Smooth muscle cell (in vitro differentiated cells): Measurements from ENCODE around the gene DDHD1. TPM values are rescaled to one million over a fixed set of nuclear protein-coding genes. Genes with fewer than 3 reads are reported as not detected.

Experiments used
- DNase-seq: peaks from one replicate; lab custom pipeline; 2025; ENCODE audit not compliant: unreplicated experiment; lab: John Stamatoyannopoulos, UW
- H2AFZ ChIP-seq: fragments of 200-600 bp; sonication (generic); 2 replicates; pipeline ENCODE4 v1.6.0; 2016; ENCODE audit warnings: antibody characterized with exemption, low read depth, mild to moderate bottlenecking
- H3F3A ChIP-seq: fragments of 200-600 bp; sonication (generic); 2 replicates; pipeline ENCODE4 v1.6.0; 2017; ENCODE audit warnings: antibody characterized with exemption, low read depth
- H3K27ac ChIP-seq: fragments of 200-600 bp; sonication (generic); 2 replicates; pipeline ENCODE4 v1.5.1; 2016; ENCODE audit warnings: low read depth, mild to moderate bottlenecking
- H3K27me3 ChIP-seq: fragments of 200-600 bp; sonication (generic); 2 replicates; pipeline ENCODE4 v1.6.1; 2016; ENCODE audit warnings: low read depth, mild to moderate bottlenecking
- H3K36me3 ChIP-seq: fragments of 200-600 bp; sonication (generic); 2 replicates; pipeline ENCODE4 v1.5.1; 2016; ENCODE audit warnings: low read depth
- H3K4me1 ChIP-seq: fragments of 200-600 bp; sonication (generic); 2 replicates; pipeline ENCODE4 v1.5.1; 2016; ENCODE audit warnings: low read depth
- H3K4me2 ChIP-seq: fragments of 200-600 bp; sonication (generic); 2 replicates; pipeline ENCODE4 v1.6.0; 2016; ENCODE audit warnings: mild to moderate bottlenecking
- H3K4me3 ChIP-seq: fragments of 200-600 bp; sonication (generic); 2 replicates; pipeline ENCODE4 v1.5.1; 2016; ENCODE audit warnings: mild to moderate bottlenecking
- H3K79me2 ChIP-seq: fragments of 200-600 bp; sonication (generic); 2 replicates; pipeline ENCODE4 v1.6.0; 2016; ENCODE audit warnings: low read depth, mild to moderate bottlenecking
- H3K9ac ChIP-seq: fragments of 200-600 bp; sonication (generic); 2 replicates; pipeline ENCODE4 v1.6.0; 2016; ENCODE audit warnings: low read depth
- H3K9me3 ChIP-seq: fragments of 200-600 bp; sonication (generic); replicated peaks from 2 replicates; pipeline ENCODE4 v1.5.1; 2016; ENCODE audit warnings: low read depth
- H4K20me1 ChIP-seq: fragments of 200-600 bp; sonication (generic); 2 replicates; pipeline ENCODE4 v1.6.0; 2016; ENCODE audit warnings: low read depth
- CTCF ChIP-seq: fragments of 200-600 bp; sonication (generic); IDR thresholded peaks from 2 replicates; pipeline ENCODE4 v1.5.1; 2017; ENCODE audit warnings: borderline replicate concordance, mild to moderate bottlenecking, antibody characterized with exemption; ENCODE audit not compliant: insufficient read depth, poor library complexity, severe bottlenecking
- WGBS: methylation state at CpG from one replicate; pipeline ENCODE4 v1.1.7; 2016; ENCODE audit warnings: low lambda C conversion rate; 5-methylcytosine and 5-hydroxymethylcytosine counted together
- polyA plus RNA-seq: library from polyadenylated mRNA; unstranded; fragments of >200 nt; fragmentation: Nextera tagmentation; extraction: Ambion mirVana; gene quantifications from 2 replicates; pipeline ENCODE4 v1.2.1, GENCODE V29; 2016
- total RNA-seq: library from RNA; depleted of rRNA; stranded (reverse); fragments of >200 nt; gene quantifications from 2 replicates; pipeline ENCODE4 v1.2.3, GENCODE V29; 2014

Gene DDHD1
- total and polyA plus RNA-seq, 2 experiments from 2014 or later, result 4.0 to 7.8 TPM

- no peak for DNase-seq
- Histone ChIP-seq H3K4me1 (peaks cover 21% of the 10 kb centered on the region), H4K20me1 (no peaks in the 10 kb centered on the region), H3K36me3 (no peaks in the 10 kb centered on the region), H3K27ac (no peak overlapping the region), H3K9ac (no peak overlapping the region), H3K27me3 (no peaks in the 10 kb centered on the region), H3F3A (no peaks in the 10 kb centered on the region), H3K9me3 (no peaks in the 10 kb centered on the region), H3K79me2 (no peaks in the 10 kb centered on the region), H2AFZ (no peak overlapping the region), H3K4me2 (no peak overlapping the region), H3K4me3 (no peak overlapping the region)
- WGBS, result 92% methylated on average over 4 of the region's 4 CpGs
- TF ChIP-seq CTCF, result no peak
These were observed 22.3 kb upstream of the DDHD1 start for GRCh38 chr14:53175375-53175774.

GRCh38 chr14:53174918-53175317, 21.8 kb upstream of the DDHD1 start:
- Histone ChIP-seq H4K20me1 (no peaks in the 10 kb centered on the region), H2AFZ (peak overlapping the region; percentile 12), H3F3A (no peaks in the 10 kb centered on the region), H3K27ac (no peak overlapping the region), H3K9me3 (no peaks in the 10 kb centered on the region), H3K4me3 (no peak overlapping the region), H3K4me2 (no peak overlapping the region), H3K79me2 (no peaks in the 10 kb centered on the region), H3K36me3 (no peaks in the 10 kb centered on the region), H3K9ac (no peak overlapping the region), H3K27me3 (no peaks in the 10 kb centered on the region), H3K4me1 (peaks cover 16% of the 10 kb centered on the region)
- no peak for TF ChIP-seq CTCF
- WGBS, result 57% methylated on average over 4 of the region's 4 CpGs
- no peak for DNase-seq

- no peak overlapping the region for H3K4me2 ChIP-seq
- no peak overlapping the region for H3K27ac ChIP-seq
- H3K9ac ChIP-seq, result no peak overlapping the region
- TF ChIP-seq CTCF, result no peak
- no peaks in the 10 kb centered on the region for H3K4me1 ChIP-seq
- no peaks in the 10 kb centered on the region for H3K9me3 ChIP-seq
- H3K36me3 ChIP-seq, result no peaks in the 10 kb centered on the region
- no peaks in the 10 kb centered on the region for H3K27me3 ChIP-seq
- no peaks in the 10 kb centered on the region for H3K79me2 ChIP-seq
- WGBS, result 97% methylated on average over 9 of the region's 9 CpGs
- H4K20me1 ChIP-seq, result no peaks in the 10 kb centered on the region
- H2AFZ ChIP-seq, result no peak overlapping the region
- no peak overlapping the region for H3K4me3 ChIP-seq
- no peaks in the 10 kb centered on the region for H3F3A ChIP-seq
- no peak for DNase-seq
These were observed 15.7 kb upstream of the DDHD1 start for GRCh38 chr14:53168786-53169185.

GRCh38 chr14:53167602-53168328, 14.6 kb upstream of the DDHD1 start:
- H4K20me1 ChIP-seq, result no peaks in the 10 kb centered on the region
- peak overlapping the region; percentile 3 for H3K4me2 ChIP-seq
- no peak overlapping the region for H3K4me3 ChIP-seq
- WGBS, result 68% methylated on average over 4 of the region's 4 CpGs
- H3K4me1 ChIP-seq, result no peaks in the 10 kb centered on the region
- no peaks in the 10 kb centered on the region for H3F3A ChIP-seq
- no peaks in the 10 kb centered on the region for H3K79me2 ChIP-seq
- TF ChIP-seq CTCF, result no peak
- peak overlapping the region; percentile 36 for H2AFZ ChIP-seq
- H3K27ac ChIP-seq, result no peak overlapping the region
- no peak for DNase-seq
- H3K9ac ChIP-seq, result no peak overlapping the region
- no peaks in the 10 kb centered on the region for H3K36me3 ChIP-seq
- no peaks in the 10 kb centered on the region for H3K27me3 ChIP-seq
- H3K9me3 ChIP-seq, result no peaks in the 10 kb centered on the region
